ENCODE results near the gene WNK1. TPM values are rescaled to one million over a fixed set of nuclear protein-coding genes. Genes with fewer than 3 reads are reported as not detected.
A peak's percentile ranks its signal among the peaks of the same experiment; 100 is the strongest.
"Not testable (repeated sequence)": the region's sequence is repeated elsewhere in the genome, so short reads cannot be mapped to it uniquely, and the experiment has no call there.

Gene WNK1
- total RNA-seq, 4 donors from 2014 or later: 168 to 223 (median 204) TPM

DNA sequence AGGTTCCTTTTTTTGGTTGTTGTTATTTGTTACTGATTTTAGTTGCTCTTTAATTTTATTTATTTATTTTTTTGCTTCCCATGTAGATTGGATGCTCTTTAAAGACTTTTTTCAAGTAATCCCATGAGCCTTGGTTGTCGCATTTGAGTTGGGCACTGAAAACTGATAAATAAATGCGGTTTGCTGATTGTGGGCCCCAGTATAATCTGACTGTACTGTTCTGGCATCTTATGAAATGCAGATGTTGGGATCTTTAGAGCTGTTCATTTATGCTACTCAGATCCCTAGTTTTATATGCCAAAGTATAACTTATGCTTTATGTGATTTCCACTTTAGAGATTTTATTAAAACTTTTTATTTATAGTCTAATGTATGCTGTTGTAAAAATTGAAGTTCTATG, 33.3 kb downstream of the WNK1 start:
- intact Hi-C loops (cut with DNase I; ENCODE audit: low total_unique reads) (no loop called here), in situ Hi-C loops (cut with MboI; ENCODE audit: low sequenced_read_pairs in 4 of 4) (no loop called here)

DNA sequence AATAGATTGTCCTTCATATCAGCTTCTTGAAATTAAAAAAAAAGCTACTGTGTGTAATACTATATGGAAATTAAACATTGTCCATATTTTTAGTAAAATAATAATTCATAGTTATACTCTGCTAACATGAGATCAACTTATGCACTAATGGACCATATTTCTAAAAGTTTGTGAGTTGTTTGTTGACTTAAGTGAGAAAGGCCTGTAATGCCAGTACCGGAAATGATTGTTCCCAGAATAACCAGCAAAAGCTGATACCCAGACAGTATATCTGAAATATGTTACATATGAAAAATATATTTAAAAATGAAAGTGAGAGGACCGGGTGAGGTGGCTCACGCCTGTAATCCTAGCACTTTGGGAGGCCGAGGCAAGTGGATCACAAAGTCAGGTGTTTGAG, 35.9 kb downstream of the WNK1 start:
- Histone ChIP-seq H3K27ac (peak overlapping the region; percentile 10 to 61 (median 42)), H3K4me3 (no peak overlapping the region), H3K36me3 (no peaks in the 10 kb centered on the region), H3K27me3 (no peaks in the 10 kb centered on the region), H3K4me1 (peaks cover 49 to 58% of the 10 kb centered on the region in 2 donors), H3K9me3 (no peaks in the 10 kb centered on the region)
- intact Hi-C loops (cut with DNase I; ENCODE audit: low total_unique reads) (no loop called here), in situ Hi-C loops (cut with MboI; ENCODE audit: low sequenced_read_pairs in 4 of 4) (no loop called here)
- ATAC-seq: no peak
- no peak for DNase-seq
- TF ChIP-seq POLR2A (IDR thresholded peaks at IDR 0.05): no peak
- TF ChIP-seq, protein P1, sequence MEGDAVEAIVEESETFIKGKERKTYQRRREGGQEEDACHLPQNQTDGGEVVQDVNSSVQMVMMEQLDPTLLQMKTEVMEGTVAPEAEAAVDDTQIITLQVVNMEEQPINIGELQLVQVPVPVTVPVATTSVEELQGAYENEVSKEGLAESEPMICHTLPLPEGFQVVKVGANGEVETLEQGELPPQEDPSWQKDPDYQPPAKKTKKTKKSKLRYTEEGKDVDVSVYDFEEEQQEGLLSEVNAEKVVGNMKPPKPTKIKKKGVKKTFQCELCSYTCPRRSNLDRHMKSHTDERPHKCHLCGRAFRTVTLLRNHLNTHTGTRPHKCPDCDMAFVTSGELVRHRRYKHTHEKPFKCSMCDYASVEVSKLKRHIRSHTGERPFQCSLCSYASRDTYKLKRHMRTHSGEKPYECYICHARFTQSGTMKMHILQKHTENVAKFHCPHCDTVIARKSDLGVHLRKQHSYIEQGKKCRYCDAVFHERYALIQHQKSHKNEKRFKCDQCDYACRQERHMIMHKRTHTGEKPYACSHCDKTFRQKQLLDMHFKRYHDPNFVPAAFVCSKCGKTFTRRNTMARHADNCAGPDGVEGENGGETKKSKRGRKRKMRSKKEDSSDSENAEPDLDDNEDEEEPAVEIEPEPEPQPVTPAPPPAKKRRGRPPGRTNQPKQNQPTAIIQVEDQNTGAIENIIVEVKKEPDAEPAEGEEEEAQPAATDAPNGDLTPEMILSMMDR (IDR thresholded peaks at IDR 0.05 in 4 of 5, conservative IDR thresholded peaks at IDR 0.05 in 1 of 5): no peak

More for the DNA sequence above, 33.3 kb downstream of the WNK1 start:
- no peak for DNase-seq
- ATAC-seq: no peak
- Histone ChIP-seq H3K27ac (no peak overlapping the region), H3K4me1 (peaks cover 57% of the 10 kb centered on the region in 2 donors), H3K27me3 (no peaks in the 10 kb centered on the region), H3K9me3 (no peaks in the 10 kb centered on the region), H3K36me3 (no peaks in the 10 kb centered on the region), H3K4me3 (no peak overlapping the region)
- TF ChIP-seq, protein P1 (IDR thresholded peaks at IDR 0.05 in 4 of 5, conservative IDR thresholded peaks at IDR 0.05 in 1 of 5): no peak
- no peak for TF ChIP-seq POLR2A (IDR thresholded peaks at IDR 0.05)

DNA sequence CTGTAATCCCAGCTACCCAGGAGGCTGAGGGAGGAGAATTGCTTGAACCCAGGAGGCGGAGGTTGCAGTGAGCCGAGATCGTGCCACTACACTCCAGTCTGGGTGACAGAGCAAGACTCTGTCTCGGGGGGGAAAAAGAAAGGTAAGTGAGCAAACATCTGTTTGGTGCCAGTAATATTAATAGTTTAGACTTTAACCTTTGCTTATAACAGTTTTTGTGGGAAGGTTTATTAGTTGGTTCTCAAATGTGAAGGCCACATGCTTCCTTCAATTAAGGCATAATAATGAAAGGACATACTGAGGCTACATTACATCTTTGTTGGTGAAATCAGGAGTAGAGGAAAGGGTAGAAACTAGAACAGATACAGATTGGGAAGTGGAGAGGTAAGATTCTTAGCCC, 36.4 kb downstream of the WNK1 start:
- H3K4me3 ChIP-seq; H3K27me3 ChIP-seq; H3K36me3 ChIP-seq; intact Hi-C loops (cut with DNase I; ENCODE audit: low total_unique reads); H3K9me3 ChIP-seq; ATAC-seq; DNase-seq; in situ Hi-C loops (cut with MboI; ENCODE audit: low sequenced_read_pairs in 4 of 4): not testable (repeated sequence)
- Histone ChIP-seq H3K4me1 (peaks cover 54 to 62% of the 10 kb centered on the region in 2 donors), H3K27ac (peak overlapping the region; percentile 10 to 61 (median 42))

DNA sequence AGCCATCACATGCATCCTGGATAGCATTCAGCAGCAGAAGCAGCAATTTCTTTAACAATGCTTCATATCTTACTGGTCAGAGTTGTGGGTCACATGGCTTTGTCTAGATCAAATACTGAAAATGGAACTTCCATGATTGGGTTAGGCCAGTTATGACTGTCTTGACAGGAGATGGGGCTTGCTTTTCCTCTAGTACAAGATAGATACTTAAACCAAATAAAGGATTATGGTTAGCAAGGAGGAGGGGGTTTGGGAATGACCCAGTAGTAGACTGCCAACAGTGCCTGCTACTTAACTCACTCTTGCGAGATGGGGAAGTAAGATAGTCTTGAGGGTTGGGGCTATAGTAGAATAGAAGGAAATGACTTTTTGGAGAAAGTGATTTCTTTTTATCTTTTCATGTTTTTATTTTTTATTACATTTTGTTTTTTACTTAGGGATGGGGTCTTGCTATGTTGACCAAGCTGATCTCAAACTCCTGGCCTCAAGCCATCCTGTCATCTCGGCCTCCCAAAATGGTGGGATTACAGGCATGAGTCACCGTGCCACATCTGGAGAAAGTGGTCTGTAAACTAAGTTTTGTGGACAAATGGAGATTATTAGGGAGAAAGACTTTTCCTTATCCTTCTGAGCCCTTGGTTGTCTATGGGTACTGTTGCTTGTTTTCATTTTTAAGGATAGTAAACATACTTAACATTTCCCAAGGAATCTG, 37.6 kb downstream of the WNK1 start:
- no peaks in the 10 kb centered on the region for H3K27me3 ChIP-seq
- DNase-seq: no peak
- H3K9me3 ChIP-seq: no peaks in the 10 kb centered on the region
- no peaks in the 10 kb centered on the region for H3K36me3 ChIP-seq
- H3K4me3 ChIP-seq: no peak overlapping the region
- H3K4me1 ChIP-seq: peaks cover 58 to 69% of the 10 kb centered on the region in 2 donors
- in situ Hi-C loops (cut with MboI; ENCODE audit: low sequenced_read_pairs in 4 of 4) (no loop called here), intact Hi-C loops (cut with DNase I; ENCODE audit: low total_unique reads) (no loop called here)
- H3K27ac ChIP-seq: peak overlapping the region in 1 of 4 donors; percentile 61
- no peak for ATAC-seq
- TF ChIP-seq, protein P1 (IDR thresholded peaks at IDR 0.05 in 4 of 5, conservative IDR thresholded peaks at IDR 0.05 in 1 of 5): no peak
- TF ChIP-seq POLR2A (IDR thresholded peaks at IDR 0.05): no peak

DNA sequence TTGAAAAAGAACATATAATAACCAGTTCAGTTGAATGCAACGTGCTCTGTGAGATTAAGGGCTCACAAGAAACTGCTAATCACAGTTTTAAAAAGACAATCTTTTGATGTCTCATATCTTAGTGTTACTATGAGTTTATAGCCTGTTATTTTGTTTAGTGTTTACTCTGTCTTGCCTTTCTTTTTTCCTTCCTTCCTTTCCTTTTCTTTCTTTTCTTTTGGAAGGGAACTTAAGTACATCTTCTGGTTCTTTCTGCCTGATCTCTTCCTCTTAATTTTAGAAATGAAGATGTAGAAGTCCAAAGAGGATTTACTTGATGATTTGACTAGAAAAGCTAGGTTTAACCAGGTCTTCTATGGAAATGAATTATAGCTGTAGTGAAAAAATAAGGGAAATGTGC, 38.2 kb downstream of the WNK1 start:
- no peak for DNase-seq
- no peaks in the 10 kb centered on the region for H3K9me3 ChIP-seq
- no peaks in the 10 kb centered on the region for H3K27me3 ChIP-seq
- H3K4me1 ChIP-seq: peaks cover 62 to 70% of the 10 kb centered on the region in 2 donors
- TF ChIP-seq, protein P1 (IDR thresholded peaks at IDR 0.05 in 4 of 5, conservative IDR thresholded peaks at IDR 0.05 in 1 of 5): no peak
- TF ChIP-seq POLR2A (IDR thresholded peaks at IDR 0.05): no peak
- in situ Hi-C loops (cut with MboI; ENCODE audit: low sequenced_read_pairs in 4 of 4): no loop called here
- H3K27ac ChIP-seq: peak overlapping the region in 1 of 4 donors; percentile 61
- H3K36me3 ChIP-seq: no peaks in the 10 kb centered on the region
- H3K4me3 ChIP-seq: no peak overlapping the region
- intact Hi-C loops (cut with DNase I; ENCODE audit: low total_unique reads): no loop called here
- no peak for ATAC-seq

Measured in gastrocnemius medialis (tissue), 4 donors.